HG03575 (cell line): ENCODE data around the gene DYNLRB1.
"Not testable (repeated sequence)": the region's sequence is repeated elsewhere in the genome, so short reads cannot be mapped to it uniquely, and the experiment has no call there.

ENCODE experiments used
- ATAC-seq: cut with Tn5 transposase; IDR thresholded peaks from one replicate; pipeline ENCODE4 v1.9.1; 2021; ENCODE audit not compliant: unreplicated experiment, insufficient number of reproducible peaks, low FRiP score; ENCODE audit errors: extremely low read depth

The DYNLRB1 gene

GRCh38 chr20:34507702-34508413, 8.4 kb upstream of the DYNLRB1 start:
- ATAC-seq = no peak

GRCh38 chr20:34510575-34510974, 5.6 kb upstream of the DYNLRB1 start:
- no peak for ATAC-seq

GRCh38 chr20:34511891-34512265, 4.3 kb upstream of the DYNLRB1 start:
- no peak for ATAC-seq

GRCh38 chr20:34512266-34512954, 3.8 kb upstream of the DYNLRB1 start:
- no peak for ATAC-seq

GRCh38 chr20:34512955-34513419, 3.2 kb upstream of the DYNLRB1 start:
- ATAC-seq = no peak

GRCh38 chr20:34514034-34514433, 2.2 kb upstream of the DYNLRB1 start:
- ATAC-seq = not testable (repeated sequence)

GRCh38 chr20:34514897-34515483, 1.2 kb upstream of the DYNLRB1 start:
- ATAC-seq = no peak

GRCh38 chr20:34515484-34516246, 557 bp upstream of the DYNLRB1 start:
- ATAC-seq = no peak

- no peak for ATAC-seq
These were observed 888 bp downstream of the DYNLRB1 start for GRCh38 chr20:34517114-34517505.

- not testable (repeated sequence) for ATAC-seq
These were observed 2.6 kb downstream of the DYNLRB1 start for GRCh38 chr20:34518863-34519262.

GRCh38 chr20:34519841-34520240, 3.6 kb downstream of the DYNLRB1 start:
- not testable (repeated sequence) for ATAC-seq

- no peak for ATAC-seq
These were observed 7.0 kb downstream of the DYNLRB1 start for GRCh38 chr20:34522969-34523871.

GRCh38 chr20:34524426-34524825, 8.2 kb downstream of the DYNLRB1 start:
- no peak for ATAC-seq

GRCh38 chr20:34525342-34525708, 9.1 kb downstream of the DYNLRB1 start:
- ATAC-seq = no peak

GRCh38 chr20:34525709-34526416, 9.6 kb downstream of the DYNLRB1 start:
- no peak for ATAC-seq

- no peak for ATAC-seq
These were observed 10.2 kb downstream of the DYNLRB1 start for GRCh38 chr20:34526466-34526865.

GRCh38 chr20:34527016-34527415, 10.8 kb downstream of the DYNLRB1 start:
- ATAC-seq = no peak

- ATAC-seq = no peak
These were observed 12.7 kb downstream of the DYNLRB1 start for GRCh38 chr20:34528921-34529297.
